MM.1S (cell line): Measurements from ENCODE around the gene UXS1.

Experiments
- DNase-seq: peaks from one replicate; pipeline ENCODE4 v3.0.0-alpha.2; 2015
- H2AFZ ChIP-seq: fragments of 300-600 bp; sonication (generic); 2 replicates; pipeline ENCODE4 v1.6.0; 2016; ENCODE audit warnings: antibody characterized with exemption, low read length
- H3F3A ChIP-seq: fragments of 300-600 bp; sonication (generic); 2 replicates; pipeline ENCODE4 v1.6.1; 2016; ENCODE audit warnings: mild to moderate bottlenecking, antibody characterized with exemption, low read length, moderate library complexity, mixed read lengths; ENCODE audit not compliant: insufficient read depth
- H3K27ac ChIP-seq: fragments of 300-600 bp; sonication (generic); 2 replicates; pipeline ENCODE4 v1.5.1; 2016; ENCODE audit warnings: mild to moderate bottlenecking, low read length
- H3K27me3 ChIP-seq: fragments of 300-600 bp; sonication (generic); replicated peaks from 2 replicates; pipeline ENCODE4 v1.6.0; 2016; ENCODE audit warnings: low read length; ENCODE audit not compliant: insufficient read depth
- H3K36me3 ChIP-seq: fragments of 300-600 bp; sonication (generic); replicated peaks from 2 replicates; pipeline ENCODE4 v1.6.1; 2016; ENCODE audit warnings: mild to moderate bottlenecking, low read length, mixed read lengths; ENCODE audit not compliant: insufficient read depth
- H3K4me1 ChIP-seq: fragments of 300-600 bp; sonication (generic); 2 replicates; pipeline ENCODE4 v1.6.1; 2016; ENCODE audit warnings: low read length, mixed read lengths
- H3K4me2 ChIP-seq: fragments of 300-600 bp; sonication (generic); 2 replicates; pipeline ENCODE4 v1.6.0; 2016; ENCODE audit warnings: low read depth, low read length
- H3K4me3 ChIP-seq: fragments of 300-600 bp; sonication (generic); 2 replicates; pipeline ENCODE4 v1.5.1; 2016; ENCODE audit warnings: low read length, mixed read lengths
- H3K79me2 ChIP-seq: fragments of 300-600 bp; sonication (generic); 2 replicates; pipeline ENCODE4 v1.6.1; 2016; ENCODE audit warnings: mixed run types, low read length, mixed read lengths
- H3K9ac ChIP-seq: fragments of 300-600 bp; sonication (generic); 2 replicates; pipeline ENCODE4 v1.6.1; 2016; ENCODE audit warnings: low read length, mixed read lengths
- H3K9me2 ChIP-seq: fragments of 300-600 bp; sonication (generic); replicated peaks from 2 replicates; pipeline ENCODE4 v1.6.1; 2016; ENCODE audit warnings: mild to moderate bottlenecking, low read length, mixed read lengths; ENCODE audit not compliant: insufficient read depth
- H3K9me3 ChIP-seq: fragments of 300-600 bp; sonication (generic); replicated peaks from 2 replicates; pipeline ENCODE4 v1.6.1; 2016; ENCODE audit warnings: mild to moderate bottlenecking, low read length, mixed read lengths; ENCODE audit not compliant: insufficient read depth
- H4K20me1 ChIP-seq: fragments of 300-600 bp; sonication (generic); 2 replicates; pipeline ENCODE4 v1.6.1; 2016; ENCODE audit warnings: mild to moderate bottlenecking, low read length, moderate library complexity, mixed read lengths; ENCODE audit not compliant: insufficient read depth
- EZH2 ChIP-seq: fragments of 300-600 bp; sonication (generic); optimal IDR thresholded peaks from 2 replicates; pipeline ENCODE3; 2017; ENCODE audit warnings: low read depth, mild to moderate bottlenecking, antibody characterized with exemption, low read length, mixed read lengths
- EZH2phosphoT487 ChIP-seq: fragments of 300-600 bp; sonication (generic); IDR thresholded peaks from 2 replicates; pipeline ENCODE4 v1.6.1; 2018; ENCODE audit warnings: antibody characterized with exemption, low read length
- TF ChIP-seq, protein P1 (sequence below): fragments of 300-600 bp; sonication (generic); IDR thresholded peaks from 2 replicates; pipeline ENCODE4 v1.5.1; 2016; ENCODE audit warnings: antibody characterized with exemption, low read length, mixed read lengths

The UXS1 gene

DNA sequence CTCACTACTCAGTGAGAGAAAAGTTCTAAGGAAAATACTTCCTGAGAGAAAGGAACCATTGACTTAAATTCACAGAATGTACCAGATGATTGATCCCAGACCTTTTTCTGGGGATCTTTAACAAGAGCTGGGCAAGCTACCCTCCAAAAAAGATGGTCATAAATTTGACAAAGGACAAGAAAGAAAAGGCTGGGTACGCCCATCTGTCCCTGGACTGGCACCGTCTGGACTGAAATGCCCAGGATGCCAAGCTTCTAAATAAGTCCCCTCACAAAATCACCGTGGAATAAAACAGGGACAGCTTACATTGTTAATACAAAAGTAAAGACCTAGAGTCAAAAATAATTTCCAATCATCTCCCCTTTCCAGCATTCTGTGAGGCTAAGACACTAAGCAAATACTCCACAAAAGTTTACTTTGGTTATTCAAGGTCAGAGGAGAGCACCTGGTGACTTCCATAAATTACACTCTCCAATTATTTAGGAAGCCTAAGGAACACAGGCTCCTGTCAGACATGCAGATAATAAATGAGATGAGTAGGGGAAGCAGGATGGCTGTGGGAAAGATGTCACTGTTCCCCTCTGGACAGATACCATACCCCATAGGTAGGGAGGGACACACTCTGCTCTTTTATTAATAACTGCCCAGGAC lies 69.9 kb downstream of the UXS1 start:
- no peaks in the 10 kb centered on the region for H3K36me3 ChIP-seq
- no peaks in the 10 kb centered on the region for H4K20me1 ChIP-seq
- no peak for DNase-seq
- H3F3A ChIP-seq: no peaks in the 10 kb centered on the region
- no peaks in the 10 kb centered on the region for H3K79me2 ChIP-seq
- no peak overlapping the region for H3K27ac ChIP-seq
- H3K4me1 ChIP-seq: no peaks in the 10 kb centered on the region
- TF ChIP-seq, protein P1, sequence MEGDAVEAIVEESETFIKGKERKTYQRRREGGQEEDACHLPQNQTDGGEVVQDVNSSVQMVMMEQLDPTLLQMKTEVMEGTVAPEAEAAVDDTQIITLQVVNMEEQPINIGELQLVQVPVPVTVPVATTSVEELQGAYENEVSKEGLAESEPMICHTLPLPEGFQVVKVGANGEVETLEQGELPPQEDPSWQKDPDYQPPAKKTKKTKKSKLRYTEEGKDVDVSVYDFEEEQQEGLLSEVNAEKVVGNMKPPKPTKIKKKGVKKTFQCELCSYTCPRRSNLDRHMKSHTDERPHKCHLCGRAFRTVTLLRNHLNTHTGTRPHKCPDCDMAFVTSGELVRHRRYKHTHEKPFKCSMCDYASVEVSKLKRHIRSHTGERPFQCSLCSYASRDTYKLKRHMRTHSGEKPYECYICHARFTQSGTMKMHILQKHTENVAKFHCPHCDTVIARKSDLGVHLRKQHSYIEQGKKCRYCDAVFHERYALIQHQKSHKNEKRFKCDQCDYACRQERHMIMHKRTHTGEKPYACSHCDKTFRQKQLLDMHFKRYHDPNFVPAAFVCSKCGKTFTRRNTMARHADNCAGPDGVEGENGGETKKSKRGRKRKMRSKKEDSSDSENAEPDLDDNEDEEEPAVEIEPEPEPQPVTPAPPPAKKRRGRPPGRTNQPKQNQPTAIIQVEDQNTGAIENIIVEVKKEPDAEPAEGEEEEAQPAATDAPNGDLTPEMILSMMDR: no peak
- TF ChIP-seq EZH2 (no peak), EZH2phosphoT487 (no peak)
- H3K4me2 ChIP-seq: no peak overlapping the region
- H3K9me3 ChIP-seq: no peaks in the 10 kb centered on the region
- H2AFZ ChIP-seq: no peak overlapping the region
- no peaks in the 10 kb centered on the region for H3K27me3 ChIP-seq
- no peaks in the 10 kb centered on the region for H3K9me2 ChIP-seq
- no peak overlapping the region for H3K9ac ChIP-seq
- no peak overlapping the region for H3K4me3 ChIP-seq

DNA sequence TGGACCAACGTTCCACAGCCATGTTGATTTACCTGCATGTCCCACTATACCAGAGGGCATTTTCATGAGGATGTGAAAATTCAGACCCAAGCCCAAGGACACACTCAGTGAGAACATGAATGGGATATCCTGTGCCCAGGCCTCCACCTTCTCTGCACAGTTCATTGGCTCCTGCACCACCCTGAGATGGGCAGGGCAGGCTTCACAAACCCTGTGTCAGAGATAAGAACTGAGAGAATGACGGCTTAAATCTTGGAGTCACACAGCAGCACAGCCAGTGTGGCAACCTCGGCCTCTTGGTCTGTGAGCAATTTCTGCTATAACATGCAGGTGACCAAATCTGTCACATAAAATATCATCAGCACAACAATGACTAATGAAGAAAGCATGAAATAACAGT lies 71.9 kb downstream of the UXS1 start:
- no peaks in the 10 kb centered on the region for H3K79me2 ChIP-seq
- no peaks in the 10 kb centered on the region for H4K20me1 ChIP-seq
- H3K4me3 ChIP-seq: no peak overlapping the region
- no peaks in the 10 kb centered on the region for H3K4me1 ChIP-seq
- H3K4me2 ChIP-seq: no peak overlapping the region
- no peaks in the 10 kb centered on the region for H3K9me3 ChIP-seq
- H3K9ac ChIP-seq: no peak overlapping the region
- DNase-seq: no peak
- H3K36me3 ChIP-seq: no peaks in the 10 kb centered on the region
- TF ChIP-seq EZH2: no peak
- TF ChIP-seq, protein P1: no peak
- no peak for TF ChIP-seq EZH2phosphoT487
- no peaks in the 10 kb centered on the region for H3F3A ChIP-seq
- H3K27ac ChIP-seq: no peak overlapping the region
- no peaks in the 10 kb centered on the region for H3K27me3 ChIP-seq
- no peaks in the 10 kb centered on the region for H3K9me2 ChIP-seq
- H2AFZ ChIP-seq: no peak overlapping the region

DNA sequence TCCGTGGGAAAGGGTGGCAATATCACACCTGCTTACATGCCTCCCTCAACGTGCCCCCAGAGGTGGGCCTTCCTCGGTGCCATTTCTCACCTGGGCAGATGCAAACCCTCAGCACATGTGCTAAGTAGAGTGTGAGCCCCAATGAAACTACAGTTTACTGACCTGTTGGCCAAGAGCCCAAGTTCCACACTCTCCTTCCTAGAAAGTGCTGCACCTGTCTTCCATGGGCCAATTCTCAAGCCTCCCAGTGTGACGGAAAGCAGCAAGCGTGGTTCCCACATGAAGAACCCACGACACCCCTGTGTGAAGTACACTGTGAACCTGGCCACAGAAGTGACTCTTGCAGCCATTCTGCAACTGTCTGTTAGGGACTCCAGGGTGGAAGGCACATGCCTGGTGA lies 73.7 kb downstream of the UXS1 start:
- Histone ChIP-seq H2AFZ (no peak overlapping the region), H3F3A (no peaks in the 10 kb centered on the region), H3K9me2 (no peaks in the 10 kb centered on the region), H3K27ac (no peak overlapping the region), H3K27me3 (no peaks in the 10 kb centered on the region), H3K9ac (no peak overlapping the region), H3K4me2 (no peak overlapping the region), H3K36me3 (no peaks in the 10 kb centered on the region), H3K4me3 (no peak overlapping the region), H3K9me3 (no peaks in the 10 kb centered on the region), H4K20me1 (no peaks in the 10 kb centered on the region), H3K79me2 (no peaks in the 10 kb centered on the region), H3K4me1 (no peaks in the 10 kb centered on the region)
- TF ChIP-seq, protein P1: no peak
- TF ChIP-seq EZH2phosphoT487: no peak
- no peak for TF ChIP-seq EZH2
- no peak for DNase-seq
